CD14-positive monocyte (primary cell): ENCODE data around the gene TRPM5. TPM values are rescaled to one million over a fixed set of nuclear protein-coding genes. Genes with fewer than 3 reads are reported as not detected.

Experiments
- DNase-seq, 3 donors: peaks; one replicate each; pipeline ENCODE4 v3.0.0-alpha.2; 2011 to 2022
- H2AFZ ChIP-seq: 2 replicates; pipeline ENCODE4 v1.6.0; 2012; ENCODE audit warnings: mild to moderate bottlenecking, low read depth, low read length, inconsistent platforms; ENCODE audit not compliant: insufficient read depth, poor library complexity, severe bottlenecking
- H3K27ac ChIP-seq, 2 donors: 1 replicate in 1 of 2; 2 replicates in 1 of 2; pipeline ENCODE4 v1.5.1; 2012 to 2013; ENCODE audit warnings: low read length in 2 of 2, control low read depth in 1 of 2, inconsistent platforms in 1 of 2, low read depth in 1 of 2, mild to moderate bottlenecking in 1 of 2
- H3K27me3 ChIP-seq, 2 donors: one replicate each; pipeline versions ENCODE4 v1.6.0 to v1.6.1; 2011 to 2013; ENCODE audit warnings: low read length in 2 of 2; ENCODE audit not compliant: control insufficient read depth in 2 of 2, insufficient read depth in 2 of 2
- H3K36me3 ChIP-seq, 2 donors: replicated peaks in 1 of 2; 1 replicate in 1 of 2; 2 replicates in 1 of 2; pipeline versions ENCODE4 v1.5.1 to v1.6.1; 2012 to 2013; ENCODE audit warnings: low read length in 2 of 2, control low read depth in 1 of 2, inconsistent platforms in 1 of 2, mild to moderate bottlenecking in 1 of 2; ENCODE audit not compliant: insufficient read depth in 2 of 2, control insufficient read depth in 1 of 2
- H3K4me1 ChIP-seq, 2 donors: 1 replicate in 1 of 2; 2 replicates in 1 of 2; pipeline versions ENCODE4 v1.5.1 to v1.6.1; 2012 to 2013; ENCODE audit warnings: low read length in 2 of 2, control low read depth in 1 of 2, inconsistent platforms in 1 of 2, mild to moderate bottlenecking in 1 of 2, moderate library complexity in 1 of 2; ENCODE audit not compliant: insufficient read depth in 2 of 2, control insufficient read depth in 1 of 2
- H3K4me2 ChIP-seq: replicated peaks from 2 replicates; pipeline ENCODE3; 2012; ENCODE audit warnings: low read length, moderate library complexity, mild to moderate bottlenecking; ENCODE audit not compliant: poor library complexity, severe bottlenecking; ENCODE audit errors: extremely low read depth
- H3K4me3 ChIP-seq, 3 experiments: fragments of 200-600 bp in 1 of 3; sonication (generic) in 1 of 3; replicated peaks in 1 of 3; 1 replicate in 2 of 3; 2 replicates in 1 of 3; pipeline ENCODE4 v1.5.1; 2011 to 2013; ENCODE audit warnings: low read length in 3 of 3, mild to moderate bottlenecking in 3 of 3, control low read depth in 2 of 3, low read depth in 2 of 3, inconsistent platforms in 1 of 3, moderate library complexity in 1 of 3
- H3K79me2 ChIP-seq: 2 replicates; pipeline ENCODE4 v1.6.0; 2012; ENCODE audit warnings: mild to moderate bottlenecking, control low read depth, inconsistent platforms, low read length, moderate library complexity; ENCODE audit not compliant: insufficient read depth
- H3K9ac ChIP-seq: 2 replicates; pipeline ENCODE4 v1.6.0; 2017; ENCODE audit warnings: low read length, mild to moderate bottlenecking; ENCODE audit not compliant: insufficient read depth, poor library complexity, severe bottlenecking
- H3K9me3 ChIP-seq, 2 donors: replicated peaks in 1 of 2; 1 replicate in 1 of 2; 2 replicates in 1 of 2; pipeline versions ENCODE4 v1.5.1 to v1.6.1; 2012 to 2013; ENCODE audit warnings: low read length in 2 of 2, control low read depth in 1 of 2; ENCODE audit not compliant: control insufficient read depth in 1 of 2, insufficient read depth in 1 of 2
- H4K20me1 ChIP-seq: 2 replicates; pipeline ENCODE4 v1.6.0; 2012; ENCODE audit warnings: mild to moderate bottlenecking, low read length, control low read depth, moderate library complexity; ENCODE audit not compliant: insufficient read depth
- H3K27ac Mint-ChIP-seq, 7 donors: one replicate each; pipeline ENCODE4 v1.8.0; 2020; ENCODE audit warnings: mild to moderate bottlenecking in 7 of 7, mixed read lengths in 7 of 7, moderate library complexity in 6 of 7, inconsistent platforms in 2 of 7
- H3K27me3 Mint-ChIP-seq, 3 donors: one replicate each; pipeline ENCODE4 v1.8.0; 2021 to 2022; ENCODE audit warnings: low read depth in 3 of 3, mild to moderate bottlenecking in 3 of 3, mixed read lengths in 3 of 3, moderate library complexity in 3 of 3, inconsistent platforms in 1 of 3
- H3K36me3 Mint-ChIP-seq, 2 donors: one replicate each; pipeline ENCODE4 v1.8.0; 2020; ENCODE audit warnings: mixed read lengths in 2 of 2, inconsistent platforms in 1 of 2, mild to moderate bottlenecking in 1 of 2
- H3K4me1 Mint-ChIP-seq: one replicate; pipeline ENCODE4 v1.8.0; 2020; ENCODE audit warnings: mild to moderate bottlenecking, mixed read lengths
- H3K4me3 Mint-ChIP-seq, 2 donors: one replicate each; pipeline ENCODE4 v1.8.0; 2020; ENCODE audit warnings: mild to moderate bottlenecking in 2 of 2, mixed read lengths in 2 of 2, moderate library complexity in 1 of 2
- H3K9me3 Mint-ChIP-seq, 7 donors: one replicate each; pipeline ENCODE4 v1.8.0; 2020 to 2022; ENCODE audit warnings: mixed read lengths in 7 of 7, mild to moderate bottlenecking in 6 of 7, moderate library complexity in 6 of 7, inconsistent platforms in 2 of 7
- CTCF ChIP-seq: fragments of 200-600 bp; IDR thresholded peaks from one replicate; pipeline ENCODE4 v1.8.0; 2022; ENCODE audit warnings: antibody characterized with exemption, mild to moderate bottlenecking
- WGBS: methylation state at CpG from one replicate; pipeline ENCODE4 v1.1.5; 2013; ENCODE audit warnings: missing lambda C conversion rate; ENCODE audit not compliant: insufficient coverage; 5-methylcytosine and 5-hydroxymethylcytosine counted together
- intact Hi-C, 2 donors: fragments of 100-400 bp; cut with micrococcal nuclease; formaldehyde crosslinking; loops; one replicate each; pipeline versions ENCODE4 v1.15.0 to v1.15.1; 2023
- polyA plus RNA-seq, 3 donors: library from polyadenylated mRNA; depleted of rRNA in 1 of 3; unstranded in 2 of 3; stranded (reverse) in 1 of 3; fragments of 300-500 nt in 2 of 3; fragments of >200 nt in 1 of 3; fragmentation: Illumina TruSeq in 2 of 3; gene quantifications; 1 replicate in 2 of 3; 2 replicates in 1 of 3; pipeline ENCODE4 v1.2.3, GENCODE V29; 2012 to 2021

The TRPM5 gene
- polyA plus RNA-seq, 3 donors, result 0.03 TPM; not detected in 2

- peak overlapping the region in 2 of 7 donors; percentile 50 to 53 for H3K27ac Mint-ChIP-seq
- no peaks in the 10 kb centered on the region for H3K27me3 ChIP-seq
- no peak overlapping the region for H3K4me3 Mint-ChIP-seq
- peaks cover 2 to 17% (median 5%) of the 10 kb centered on the region in 3 donors for H3K27me3 Mint-ChIP-seq
- intact Hi-C loops, result loop anchor here in 1 of 2 donors (10.0 kb wide), 1 partner anchor 62 kb away; no protein-coding TSS in a partner anchor
- no peak for DNase-seq
- H3K4me2 ChIP-seq, result no peak overlapping the region
- H3K9ac ChIP-seq, result no peak overlapping the region
- H3K4me1 ChIP-seq, result peaks cover 4 to 6% of the 10 kb centered on the region in 2 donors
- H3K79me2 ChIP-seq, result no peaks in the 10 kb centered on the region
- no peak overlapping the region for H2AFZ ChIP-seq
- no peaks in the 10 kb centered on the region for H3K36me3 ChIP-seq
- no peak overlapping the region for H3K27ac ChIP-seq
- TF ChIP-seq CTCF, result no peak
- no peaks in the 10 kb centered on the region for H3K9me3 Mint-ChIP-seq
- no peaks in the 10 kb centered on the region for H3K9me3 ChIP-seq
- H3K4me3 ChIP-seq, result no peak overlapping the region
- no peaks in the 10 kb centered on the region for H4K20me1 ChIP-seq
- H3K36me3 Mint-ChIP-seq, result no peaks in the 10 kb centered on the region
- H3K4me1 Mint-ChIP-seq, result peaks cover 2% of the 10 kb centered on the region
- WGBS, result 89% methylated on average over 15 of the region's 18 CpGs
Observed at GRCh38 chr11:2416765-2417164, 27.5 kb downstream of the TRPM5 start.

GRCh38 chr11:2415601-2416380 is 28.5 kb downstream of the TRPM5 start:
- Mint-ChIP-seq H3K27me3 (peaks cover 2 to 12% (median 5%) of the 10 kb centered on the region in 3 donors), H3K36me3 (no peaks in the 10 kb centered on the region), H3K4me1 (peaks cover 2% of the 10 kb centered on the region), H3K4me3 (no peak overlapping the region), H3K27ac (no peak overlapping the region), H3K9me3 (no peaks in the 10 kb centered on the region)
- Histone ChIP-seq H3K36me3 (no peaks in the 10 kb centered on the region), H3K79me2 (no peaks in the 10 kb centered on the region), H3K9ac (no peak overlapping the region), H3K4me1 (peaks cover 4 to 6% of the 10 kb centered on the region in 2 donors), H3K4me2 (no peak overlapping the region), H4K20me1 (no peaks in the 10 kb centered on the region), H3K4me3 (no peak overlapping the region), H3K9me3 (no peaks in the 10 kb centered on the region), H2AFZ (no peak overlapping the region), H3K27ac (no peak overlapping the region), H3K27me3 (no peaks in the 10 kb centered on the region)
- intact Hi-C loops, result loop anchor here in 1 of 2 donors (10.0 kb wide), 1 partner anchor 61 kb away; no protein-coding TSS in a partner anchor
- no peak for DNase-seq
- no peak for TF ChIP-seq CTCF
- WGBS, result 79% methylated on average over 29 of the region's 34 CpGs
